Natural killer cell (primary cell): Measurements from ENCODE around the gene CHSY1. TPM values are rescaled to one million over a fixed set of nuclear protein-coding genes. Genes with fewer than 3 reads are reported as not detected.

Experiments used
- ATAC-seq, 3 donors: fragments of 150-1000 bp in 2 of 3; fragments of 200-7000 bp in 1 of 3; cut with Tn5 transposase; 1 replicate in 1 of 3; 2 replicates in 2 of 3; pipeline ENCODE4 v1.10.0; 2021; ENCODE audit warnings: mild to moderate bottlenecking in 2 of 3, moderate library complexity in 2 of 3
- DNase-seq, 2 donors: peaks; one replicate each; pipeline versions ENCODE4 v3.0.0 to v3.0.0-alpha.2; 2013 to 2021; ENCODE audit warnings: mixed read lengths in 1 of 2
- H3K27ac ChIP-seq: one replicate; pipeline ENCODE4 v1.5.1; 2013; ENCODE audit warnings: mild to moderate bottlenecking, low read length
- H3K27me3 ChIP-seq: one replicate; pipeline ENCODE4 v1.6.1; 2013; ENCODE audit warnings: low read length; ENCODE audit not compliant: control insufficient read depth, insufficient read depth
- H3K36me3 ChIP-seq: one replicate; pipeline ENCODE4 v1.6.1; 2013; ENCODE audit warnings: low read length; ENCODE audit not compliant: control insufficient read depth, insufficient read depth
- H3K4me1 ChIP-seq: one replicate; pipeline ENCODE4 v1.6.1; 2013; ENCODE audit warnings: low read length; ENCODE audit not compliant: control insufficient read depth, insufficient read depth
- H3K4me3 ChIP-seq: one replicate; pipeline ENCODE4 v1.5.1; 2013; ENCODE audit warnings: low read length
- H3K9me3 ChIP-seq: one replicate; pipeline ENCODE4 v1.6.1; 2013; ENCODE audit warnings: low read length; ENCODE audit not compliant: control insufficient read depth, insufficient read depth
- H3K27ac Mint-ChIP-seq, 2 donors: one replicate each; pipeline ENCODE4 v1.8.0; 2022; ENCODE audit warnings: mild to moderate bottlenecking in 2 of 2, mixed read lengths in 2 of 2, moderate library complexity in 1 of 2
- H3K27me3 Mint-ChIP-seq, 2 donors: one replicate each; pipeline ENCODE4 v1.8.0; 2022; ENCODE audit warnings: low read depth in 2 of 2, mixed read lengths in 2 of 2
- H3K36me3 Mint-ChIP-seq: one replicate; pipeline ENCODE4 v1.8.0; 2022; ENCODE audit warnings: mixed read lengths
- H3K4me1 Mint-ChIP-seq, 2 donors: one replicate each; pipeline ENCODE4 v1.8.0; 2022; ENCODE audit warnings: mixed read lengths in 2 of 2
- H3K4me3 Mint-ChIP-seq: one replicate; pipeline ENCODE4 v1.8.0; 2022; ENCODE audit warnings: mild to moderate bottlenecking, moderate library complexity, mixed read lengths
- H3K9me3 Mint-ChIP-seq, 2 donors: one replicate each; pipeline ENCODE4 v1.8.0; 2022; ENCODE audit warnings: mixed read lengths in 2 of 2
- CTCF ChIP-seq: fragments of 200-600 bp; IDR thresholded peaks from one replicate; pipeline ENCODE4 v1.8.0; 2022; ENCODE audit warnings: antibody characterized with exemption
- WGBS: methylation state at CpG from one replicate; pipeline ENCODE4 v1.1.7; 2013; ENCODE audit warnings: missing lambda C conversion rate; ENCODE audit not compliant: insufficient coverage; 5-methylcytosine and 5-hydroxymethylcytosine counted together
- intact Hi-C: fragments of 100-400 bp; cut with micrococcal nuclease; formaldehyde crosslinking; loops from one replicate; pipeline ENCODE4 v1.14.2; 2022
- total RNA-seq, 4 donors: library from RNA; stranded (reverse); fragments of 120-200 nt in 1 of 4; gene quantifications; one replicate each; pipeline versions ENCODE4 v1.2.3 to v1.2.4, GENCODE V29; 2013 to 2022

The CHSY1 gene
- total RNA-seq, 3 donors from 2014 or later (not counting 1 experiment from before 2014, with no cell fraction given) = 21.1 to 32.5 (median 30.8) TPM

GRCh38 chr15:101156061-101156460 lies 95.8 kb downstream of the CHSY1 start:
- Mint-ChIP-seq H3K27ac (no peak overlapping the region), H3K4me1 (peaks cover 8 to 11% of the 10 kb centered on the region in 2 donors), H3K4me3 (no peak overlapping the region), H3K27me3 (no peaks in the 10 kb centered on the region), H3K36me3 (no peaks in the 10 kb centered on the region), H3K9me3 (no peaks in the 10 kb centered on the region)
- 86% methylated on average over 6 of the region's 6 CpGs for WGBS
- H3K4me1 ChIP-seq = peaks cover 14% of the 10 kb centered on the region
- H3K27me3 ChIP-seq = no peaks in the 10 kb centered on the region
- intact Hi-C loops = no loop called here
- no peak for TF ChIP-seq CTCF
- H3K27ac ChIP-seq = no peak overlapping the region
- H3K9me3 ChIP-seq = no peaks in the 10 kb centered on the region
- no peak for DNase-seq
- no peaks in the 10 kb centered on the region for H3K36me3 ChIP-seq
- H3K4me3 ChIP-seq = no peak overlapping the region
- no peak for ATAC-seq

- peaks cover 8 to 10% of the 10 kb centered on the region in 2 donors for H3K4me1 Mint-ChIP-seq
- no peak for DNase-seq
- H3K36me3 ChIP-seq = no peaks in the 10 kb centered on the region
- H3K36me3 Mint-ChIP-seq = no peaks in the 10 kb centered on the region
- TF ChIP-seq CTCF = no peak
- no peak for ATAC-seq
- H3K4me3 ChIP-seq = no peak overlapping the region
- no peaks in the 10 kb centered on the region for H3K9me3 ChIP-seq
- no peaks in the 10 kb centered on the region for H3K27me3 ChIP-seq
- H3K27me3 Mint-ChIP-seq = no peaks in the 10 kb centered on the region
- WGBS = 92% methylated on average over 18 of the region's 19 CpGs
- intact Hi-C loops = no loop called here
- H3K9me3 Mint-ChIP-seq = no peaks in the 10 kb centered on the region
- H3K27ac ChIP-seq = no peak overlapping the region
- H3K4me3 Mint-ChIP-seq = no peak overlapping the region
- H3K27ac Mint-ChIP-seq = no peak overlapping the region
- H3K4me1 ChIP-seq = peaks cover 11% of the 10 kb centered on the region
These were observed 97.8 kb downstream of the CHSY1 start for GRCh38 chr15:101153801-101154656.

- WGBS = 94% methylated on average over 10 of the region's 10 CpGs
- no peaks in the 10 kb centered on the region for H3K27me3 Mint-ChIP-seq
- H3K27ac Mint-ChIP-seq = no peak overlapping the region
- no peaks in the 10 kb centered on the region for H3K9me3 ChIP-seq
- peaks cover 5 to 19% of the 10 kb centered on the region in 2 donors for H3K4me1 Mint-ChIP-seq
- no peak for ATAC-seq
- TF ChIP-seq CTCF = no peak
- no peaks in the 10 kb centered on the region for H3K9me3 Mint-ChIP-seq
- H3K4me1 ChIP-seq = peaks cover 14% of the 10 kb centered on the region
- no peaks in the 10 kb centered on the region for H3K36me3 ChIP-seq
- no peak overlapping the region for H3K27ac ChIP-seq
- intact Hi-C loops = no loop called here
- H3K4me3 Mint-ChIP-seq = no peak overlapping the region
- H3K36me3 Mint-ChIP-seq = no peaks in the 10 kb centered on the region
- DNase-seq = peak in 1 of 2 donors; percentile 20
- no peaks in the 10 kb centered on the region for H3K27me3 ChIP-seq
- H3K4me3 ChIP-seq = no peak overlapping the region
These were observed 98.9 kb downstream of the CHSY1 start for GRCh38 chr15:101152914-101153313.
